ENCODE data around the gene RCBTB1. TPM values are rescaled to one million over a fixed set of nuclear protein-coding genes. Genes with fewer than 3 reads are reported as not detected.

RCBTB1 gene
- total RNA-seq, 1 donor from 2014 or later = 16.1 TPM

DNA sequence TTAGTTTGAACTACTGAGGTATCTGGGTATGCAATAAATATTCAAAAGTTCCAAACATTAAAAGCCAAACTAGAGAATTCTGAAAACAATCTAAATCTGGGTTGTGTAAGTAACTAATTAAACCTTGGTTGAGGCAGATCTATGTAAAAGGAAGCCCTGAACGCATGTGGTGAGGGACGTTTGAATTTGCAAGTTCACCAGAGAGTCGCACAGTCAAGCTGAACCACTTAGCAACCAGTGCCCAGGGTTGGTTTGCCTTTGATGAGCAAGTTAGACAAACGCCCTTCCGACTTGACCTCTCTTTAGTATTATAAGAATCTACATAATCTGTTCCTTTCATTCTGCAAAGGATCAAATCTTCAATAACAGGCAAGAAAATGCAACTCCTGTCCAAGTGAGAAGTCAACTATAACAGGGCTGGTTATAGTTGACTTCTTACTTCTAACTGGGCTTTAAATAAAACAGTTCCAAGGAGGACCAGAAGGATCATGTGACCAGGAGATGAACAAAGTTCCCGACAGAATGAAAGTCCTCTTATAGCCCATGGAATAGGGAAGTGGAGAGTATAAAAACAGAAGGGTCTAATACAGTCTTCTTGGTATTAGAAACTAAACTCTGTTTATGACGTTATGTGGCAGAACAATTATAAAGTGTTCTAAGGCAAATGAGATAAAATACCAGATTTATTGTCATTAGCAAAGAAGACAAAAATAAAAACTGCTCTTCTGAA is 49.0 kb downstream of the RCBTB1 start:
- TF ChIP-seq EZH2 (IDR thresholded peaks at IDR 0.05; ENCODE audit: insufficient read depth, low read length) = no peak
- TF ChIP-seq, protein P1, sequence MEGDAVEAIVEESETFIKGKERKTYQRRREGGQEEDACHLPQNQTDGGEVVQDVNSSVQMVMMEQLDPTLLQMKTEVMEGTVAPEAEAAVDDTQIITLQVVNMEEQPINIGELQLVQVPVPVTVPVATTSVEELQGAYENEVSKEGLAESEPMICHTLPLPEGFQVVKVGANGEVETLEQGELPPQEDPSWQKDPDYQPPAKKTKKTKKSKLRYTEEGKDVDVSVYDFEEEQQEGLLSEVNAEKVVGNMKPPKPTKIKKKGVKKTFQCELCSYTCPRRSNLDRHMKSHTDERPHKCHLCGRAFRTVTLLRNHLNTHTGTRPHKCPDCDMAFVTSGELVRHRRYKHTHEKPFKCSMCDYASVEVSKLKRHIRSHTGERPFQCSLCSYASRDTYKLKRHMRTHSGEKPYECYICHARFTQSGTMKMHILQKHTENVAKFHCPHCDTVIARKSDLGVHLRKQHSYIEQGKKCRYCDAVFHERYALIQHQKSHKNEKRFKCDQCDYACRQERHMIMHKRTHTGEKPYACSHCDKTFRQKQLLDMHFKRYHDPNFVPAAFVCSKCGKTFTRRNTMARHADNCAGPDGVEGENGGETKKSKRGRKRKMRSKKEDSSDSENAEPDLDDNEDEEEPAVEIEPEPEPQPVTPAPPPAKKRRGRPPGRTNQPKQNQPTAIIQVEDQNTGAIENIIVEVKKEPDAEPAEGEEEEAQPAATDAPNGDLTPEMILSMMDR (IDR thresholded peaks at IDR 0.05; ENCODE audit: insufficient read depth, low read depth, low read length) = no peak
- H3K27ac ChIP-seq (ENCODE audit: low read depth, low read length) = no peak overlapping the region
- H2AFZ ChIP-seq (ENCODE audit: low read depth, low read length) = no peak overlapping the region
- H3K9me3 Mint-ChIP-seq (ENCODE audit: unreplicated experiment) = peaks cover 3% of the 10 kb centered on the region
- peaks cover 11% of the 10 kb centered on the region for H3K4me1 Mint-ChIP-seq (ENCODE audit: low read depth, unreplicated experiment)
- no peaks in the 10 kb centered on the region for H3K9me3 ChIP-seq (ENCODE audit: insufficient read depth, low read depth, low read length)
- H3K27me3 Mint-ChIP-seq (ENCODE audit: low read depth, unreplicated experiment) = no peaks in the 10 kb centered on the region
- H3K36me3 Mint-ChIP-seq (ENCODE audit: low read depth, unreplicated experiment) = peaks cover 9% of the 10 kb centered on the region
- H3K79me2 ChIP-seq (ENCODE audit: insufficient read depth, low read length) = no peaks in the 10 kb centered on the region
- no peak overlapping the region for H3K9ac ChIP-seq (ENCODE audit: low read length)
- peaks cover 10% of the 10 kb centered on the region for H3K4me1 ChIP-seq (ENCODE audit: insufficient read depth, low read length)
- no peak for DNase-seq (ENCODE audit: low read depth)
- H3K36me3 ChIP-seq (ENCODE audit: insufficient read depth, low read length) = peaks cover 9% of the 10 kb centered on the region
- FAIRE-seq = no peak
- H3K4me2 ChIP-seq (ENCODE audit: low read length) = no peak overlapping the region
- H3K27ac Mint-ChIP-seq (ENCODE audit: unreplicated experiment) = no peak overlapping the region
- H3K27me3 ChIP-seq (ENCODE audit: insufficient read depth, low read length) = no peaks in the 10 kb centered on the region
- no peak overlapping the region for H3K4me3 Mint-ChIP-seq (ENCODE audit: unreplicated experiment)
- no peak overlapping the region for H3K4me3 ChIP-seq (ENCODE audit: insufficient read depth, low read depth, low read length)
- no peaks in the 10 kb centered on the region for H4K20me1 ChIP-seq (ENCODE audit: insufficient read depth, low read length)

DNA sequence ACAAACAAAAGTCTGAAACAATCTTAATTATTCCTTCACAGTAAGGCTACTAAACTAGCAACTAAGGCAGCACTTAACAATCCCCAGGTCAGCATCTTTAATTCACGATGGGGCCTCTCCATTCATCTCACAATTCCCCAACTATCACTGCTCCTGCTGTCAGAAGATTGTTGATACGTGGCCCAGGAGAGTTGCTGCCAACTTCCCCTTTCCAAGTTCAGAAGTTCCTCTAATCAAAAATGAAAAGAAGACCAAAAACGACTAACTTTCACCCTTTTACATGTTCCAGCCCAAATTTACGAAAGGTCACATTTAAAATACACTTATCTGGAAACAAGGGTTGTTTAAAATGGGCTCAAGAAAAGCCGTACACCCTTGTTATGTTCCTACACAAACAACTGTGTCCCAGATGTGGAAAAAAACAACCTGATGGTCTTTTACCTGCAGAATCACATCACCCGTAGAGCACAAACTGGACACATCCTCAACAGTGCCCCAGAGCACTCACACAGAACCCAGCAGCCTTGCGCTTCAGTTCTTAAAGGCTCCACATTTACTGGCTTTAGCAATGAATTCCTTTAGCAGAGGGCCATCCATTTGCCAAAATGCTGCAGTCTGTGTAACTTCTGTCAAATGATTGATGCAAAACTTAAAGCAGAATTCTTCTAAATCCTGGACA is 51.6 kb downstream of the RCBTB1 start:
- no peak for FAIRE-seq
- no peaks in the 10 kb centered on the region for H3K4me1 Mint-ChIP-seq (ENCODE audit: low read depth, unreplicated experiment)
- no peaks in the 10 kb centered on the region for H4K20me1 ChIP-seq (ENCODE audit: insufficient read depth, low read length)
- peaks cover 3% of the 10 kb centered on the region for H3K9me3 Mint-ChIP-seq (ENCODE audit: unreplicated experiment)
- no peak overlapping the region for H3K9ac ChIP-seq (ENCODE audit: low read length)
- no peak overlapping the region for H3K4me2 ChIP-seq (ENCODE audit: low read length)
- no peak overlapping the region for H3K27ac ChIP-seq (ENCODE audit: low read depth, low read length)
- H3K4me1 ChIP-seq (ENCODE audit: insufficient read depth, low read length) = no peaks in the 10 kb centered on the region
- H3K27me3 Mint-ChIP-seq (ENCODE audit: low read depth, unreplicated experiment) = no peaks in the 10 kb centered on the region
- no peaks in the 10 kb centered on the region for H3K27me3 ChIP-seq (ENCODE audit: insufficient read depth, low read length)
- H2AFZ ChIP-seq (ENCODE audit: low read depth, low read length) = no peak overlapping the region
- no peaks in the 10 kb centered on the region for H3K79me2 ChIP-seq (ENCODE audit: insufficient read depth, low read length)
- no peak for TF ChIP-seq EZH2 (IDR thresholded peaks at IDR 0.05; ENCODE audit: insufficient read depth, low read length)
- H3K4me3 ChIP-seq (ENCODE audit: insufficient read depth, low read depth, low read length) = no peak overlapping the region
- no peak overlapping the region for H3K27ac Mint-ChIP-seq (ENCODE audit: unreplicated experiment)
- peaks cover 6% of the 10 kb centered on the region for H3K36me3 ChIP-seq (ENCODE audit: insufficient read depth, low read length)
- H3K9me3 ChIP-seq (ENCODE audit: insufficient read depth, low read depth, low read length) = no peaks in the 10 kb centered on the region
- no peak for DNase-seq (ENCODE audit: low read depth)
- H3K4me3 Mint-ChIP-seq (ENCODE audit: unreplicated experiment) = no peak overlapping the region
- peaks cover 12% of the 10 kb centered on the region for H3K36me3 Mint-ChIP-seq (ENCODE audit: low read depth, unreplicated experiment)

DNA sequence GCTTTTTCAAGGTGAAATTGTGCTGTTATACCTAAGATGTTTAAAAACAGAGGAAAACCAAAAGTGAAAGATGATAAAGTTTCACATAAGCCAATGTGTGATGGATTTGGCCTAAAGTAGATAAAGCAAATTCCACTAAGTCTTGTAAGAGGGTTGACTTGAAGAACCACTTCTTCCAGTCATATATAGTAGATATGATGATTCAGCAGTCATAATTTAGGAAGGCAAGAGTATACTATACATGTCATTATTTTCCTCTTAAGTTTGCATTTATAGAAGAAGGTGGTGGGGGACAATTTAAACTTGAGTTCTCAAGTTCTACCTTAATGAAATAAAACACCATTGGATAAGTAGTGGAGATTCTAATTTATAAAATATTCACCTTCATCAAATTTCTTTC is 52.3 kb downstream of the RCBTB1 start:
- Mint-ChIP-seq H3K4me3 (ENCODE audit: unreplicated experiment) (no peak overlapping the region), H3K36me3 (ENCODE audit: low read depth, unreplicated experiment) (peaks cover 14% of the 10 kb centered on the region), H3K27me3 (ENCODE audit: low read depth, unreplicated experiment) (no peaks in the 10 kb centered on the region), H3K9me3 (ENCODE audit: unreplicated experiment) (peaks cover 3% of the 10 kb centered on the region), H3K27ac (ENCODE audit: unreplicated experiment) (no peak overlapping the region), H3K4me1 (ENCODE audit: low read depth, unreplicated experiment) (no peaks in the 10 kb centered on the region)
- Histone ChIP-seq H4K20me1 (ENCODE audit: insufficient read depth, low read length) (no peaks in the 10 kb centered on the region), H2AFZ (ENCODE audit: low read depth, low read length) (no peak overlapping the region), H3K27ac (ENCODE audit: low read depth, low read length) (no peak overlapping the region), H3K27me3 (ENCODE audit: insufficient read depth, low read length) (no peaks in the 10 kb centered on the region), H3K9me3 (ENCODE audit: insufficient read depth, low read depth, low read length) (no peaks in the 10 kb centered on the region), H3K9ac (ENCODE audit: low read length) (no peak overlapping the region), H3K79me2 (ENCODE audit: insufficient read depth, low read length) (no peaks in the 10 kb centered on the region), H3K4me1 (ENCODE audit: insufficient read depth, low read length) (no peaks in the 10 kb centered on the region), H3K36me3 (ENCODE audit: insufficient read depth, low read length) (peaks cover 6% of the 10 kb centered on the region), H3K4me3 (ENCODE audit: insufficient read depth, low read depth, low read length) (no peak overlapping the region), H3K4me2 (ENCODE audit: low read length) (no peak overlapping the region)
- DNase-seq (ENCODE audit: low read depth) = no peak
- TF ChIP-seq EZH2 (IDR thresholded peaks at IDR 0.05; ENCODE audit: insufficient read depth, low read length) = no peak
- TF ChIP-seq, protein P1 (IDR thresholded peaks at IDR 0.05; ENCODE audit: insufficient read depth, low read depth, low read length) = no peak
- no peak for FAIRE-seq

Data from astrocyte (in vitro differentiated cells and primary cell).